DOHH2 (cell line): Measurements from ENCODE around the gene SPRR5.

Experiments
- H3F3A ChIP-seq: fragments of 200-600 bp; sonication (generic), shearing (Covaris generic); 2 replicates; pipeline ENCODE4 v1.6.0; 2016; ENCODE audit warnings: antibody characterized with exemption, mild to moderate bottlenecking; ENCODE audit not compliant: control insufficient read depth, insufficient read depth
- H3K27ac ChIP-seq: fragments of 200-600 bp; sonication (generic); 2 replicates; pipeline ENCODE4 v1.5.1; 2014; ENCODE audit warnings: low read depth, mild to moderate bottlenecking, low read length, moderate library complexity
- H3K27me3 ChIP-seq: fragments of 200-600 bp; sonication (generic); 2 replicates; pipeline ENCODE4 v1.6.1; 2014; ENCODE audit warnings: mild to moderate bottlenecking, low read length, mixed read lengths; ENCODE audit not compliant: control insufficient read depth
- H3K36me3 ChIP-seq: fragments of 200-600 bp; sonication (generic); 2 replicates; pipeline ENCODE4 v1.6.1; 2014; ENCODE audit warnings: mild to moderate bottlenecking, low read length, moderate library complexity, mixed read lengths; ENCODE audit not compliant: control insufficient read depth
- H3K4me1 ChIP-seq: fragments of 200-600 bp; sonication (generic); 2 replicates; pipeline ENCODE4 v1.6.1; 2014; ENCODE audit warnings: mild to moderate bottlenecking, low read length, mixed read lengths; ENCODE audit not compliant: control insufficient read depth
- H3K4me2 ChIP-seq: fragments of 200-600 bp; sonication (generic); 2 replicates; pipeline ENCODE4 v1.6.0; 2014; ENCODE audit warnings: mild to moderate bottlenecking, low read length, moderate library complexity
- H3K4me3 ChIP-seq: fragments of 200-600 bp; sonication (generic); 2 replicates; pipeline ENCODE4 v1.5.1; 2014; ENCODE audit warnings: mild to moderate bottlenecking, low read length, mixed read lengths
- H3K79me2 ChIP-seq: fragments of 200-600 bp; sonication (generic); 2 replicates; pipeline ENCODE4 v1.6.1; 2014; ENCODE audit warnings: mild to moderate bottlenecking, low read length, mixed read lengths; ENCODE audit not compliant: control insufficient read depth
- H3K9me2 ChIP-seq: fragments of 200-600 bp; sonication (generic); replicated peaks from 2 replicates; pipeline ENCODE4 v1.6.1; 2014; ENCODE audit warnings: mild to moderate bottlenecking, low read length, mixed read lengths; ENCODE audit not compliant: control insufficient read depth
- H3K9me3 ChIP-seq: fragments of 200-600 bp; sonication (generic); 2 replicates; pipeline ENCODE4 v1.6.1; 2014; ENCODE audit warnings: antibody characterized with exemption, low read length, mixed read lengths; ENCODE audit not compliant: control insufficient read depth, insufficient read depth
- H4K20me1 ChIP-seq: fragments of 200-600 bp; sonication (generic); 2 replicates; pipeline ENCODE4 v1.6.0; 2014; ENCODE audit warnings: low read depth, mild to moderate bottlenecking, antibody characterized with exemption, low read length, moderate library complexity; ENCODE audit not compliant: control insufficient read depth, insufficient read depth
- CTCF ChIP-seq: fragments of 200-600 bp; sonication (generic); IDR thresholded peaks from one replicate; pipeline ENCODE4 v1.5.1; 2014; ENCODE audit warnings: antibody characterized with exemption, mild to moderate bottlenecking, low read depth, low read length; ENCODE audit not compliant: poor library complexity, severe bottlenecking
- EZH2phosphoT487 ChIP-seq: fragments of 200-600 bp; sonication (generic); IDR thresholded peaks from 2 replicates; pipeline ENCODE4 v1.6.1; 2017; ENCODE audit warnings: borderline replicate concordance, mild to moderate bottlenecking, antibody characterized with exemption, low read length, moderate library complexity, mixed read lengths

Gene SPRR5

GRCh38 chr1:152997901-152998300 lies 50.9 kb downstream of the SPRR5 start:
- Histone ChIP-seq H3K27me3 (no peaks in the 10 kb centered on the region), H3F3A (no peaks in the 10 kb centered on the region), H3K79me2 (no peaks in the 10 kb centered on the region), H3K4me2 (no peak overlapping the region), H3K4me1 (no peaks in the 10 kb centered on the region), H3K9me3 (no peaks in the 10 kb centered on the region), H3K9me2 (no peaks in the 10 kb centered on the region), H3K36me3 (no peaks in the 10 kb centered on the region), H4K20me1 (no peaks in the 10 kb centered on the region), H3K27ac (no peak overlapping the region), H3K4me3 (no peak overlapping the region)
- TF ChIP-seq EZH2phosphoT487, result no peak
- TF ChIP-seq CTCF, result no peak

- no peak overlapping the region for H3K4me3 ChIP-seq
- H3K36me3 ChIP-seq, result no peaks in the 10 kb centered on the region
- H3F3A ChIP-seq, result no peaks in the 10 kb centered on the region
- no peaks in the 10 kb centered on the region for H3K4me1 ChIP-seq
- no peaks in the 10 kb centered on the region for H3K9me3 ChIP-seq
- H3K9me2 ChIP-seq, result no peaks in the 10 kb centered on the region
- no peaks in the 10 kb centered on the region for H3K27me3 ChIP-seq
- H3K4me2 ChIP-seq, result no peak overlapping the region
- no peak for TF ChIP-seq EZH2phosphoT487
- TF ChIP-seq CTCF, result no peak
- no peak overlapping the region for H3K27ac ChIP-seq
- H4K20me1 ChIP-seq, result no peaks in the 10 kb centered on the region
- no peaks in the 10 kb centered on the region for H3K79me2 ChIP-seq
These were observed 51.5 kb downstream of the SPRR5 start for GRCh38 chr1:152998476-152998875.
